Spinal cord (tissue), 10 donors: ENCODE results near the gene CREB5. TPM values are rescaled to one million over a fixed set of nuclear protein-coding genes. Genes with fewer than 3 reads are reported as not detected.

Experiments
- DNase-seq, 6 donors: peaks; one replicate each; pipeline versions ENCODE4 v3.0.0 to v3.0.0-alpha.2; 2013 to 2015; ENCODE audit warnings: low spot score in 6 of 6, low read depth in 4 of 6
- H3K27ac ChIP-seq: one replicate; pipeline ENCODE4 v1.5.1; 2013; ENCODE audit warnings: low read depth, low read length, control low read depth
- H3K27me3 ChIP-seq: one replicate; pipeline ENCODE4 v1.6.1; 2013; ENCODE audit warnings: low read length; ENCODE audit not compliant: control insufficient read depth, insufficient read depth
- H3K36me3 ChIP-seq: one replicate; pipeline ENCODE4 v1.6.1; 2013; ENCODE audit warnings: low read length; ENCODE audit not compliant: control insufficient read depth, insufficient read depth
- H3K4me1 ChIP-seq: one replicate; pipeline ENCODE4 v1.6.1; 2013; ENCODE audit warnings: low read length; ENCODE audit not compliant: control insufficient read depth, insufficient read depth
- H3K4me3 ChIP-seq: one replicate; pipeline ENCODE4 v1.5.1; 2013; ENCODE audit warnings: low read depth, low read length, control low read depth
- H3K9me3 ChIP-seq: one replicate; pipeline ENCODE4 v1.6.1; 2013; ENCODE audit warnings: low read length; ENCODE audit not compliant: control insufficient read depth, insufficient read depth
- WGBS: methylation state at CpG from one replicate; pipeline ENCODE4 v1.1.5; 2013; ENCODE audit warnings: missing lambda C conversion rate; ENCODE audit not compliant: insufficient coverage; 5-methylcytosine and 5-hydroxymethylcytosine counted together
- polyA plus RNA-seq, 2 donors: library from polyadenylated mRNA; unstranded; fragments of 120-200 nt; gene quantifications; one replicate each; pipeline ENCODE4 v1.2.1, GENCODE V29; 2013; ENCODE audit not compliant: insufficient read length in 2 of 2
- total RNA-seq, 2 donors: library from RNA; depleted of rRNA in 1 of 2; stranded (reverse); fragments of 120-200 nt in 1 of 2; fragments of >200 nt in 1 of 2; gene quantifications; one replicate each; pipeline versions ENCODE4 v1.2.3 to v1.2.4, GENCODE V29; 2013 to 2014
- donor health status: healthy.

Gene CREB5
- total and polyA plus RNA-seq, 4 donors = 15.3 to 34.3 (median 17.0) TPM

DNA sequence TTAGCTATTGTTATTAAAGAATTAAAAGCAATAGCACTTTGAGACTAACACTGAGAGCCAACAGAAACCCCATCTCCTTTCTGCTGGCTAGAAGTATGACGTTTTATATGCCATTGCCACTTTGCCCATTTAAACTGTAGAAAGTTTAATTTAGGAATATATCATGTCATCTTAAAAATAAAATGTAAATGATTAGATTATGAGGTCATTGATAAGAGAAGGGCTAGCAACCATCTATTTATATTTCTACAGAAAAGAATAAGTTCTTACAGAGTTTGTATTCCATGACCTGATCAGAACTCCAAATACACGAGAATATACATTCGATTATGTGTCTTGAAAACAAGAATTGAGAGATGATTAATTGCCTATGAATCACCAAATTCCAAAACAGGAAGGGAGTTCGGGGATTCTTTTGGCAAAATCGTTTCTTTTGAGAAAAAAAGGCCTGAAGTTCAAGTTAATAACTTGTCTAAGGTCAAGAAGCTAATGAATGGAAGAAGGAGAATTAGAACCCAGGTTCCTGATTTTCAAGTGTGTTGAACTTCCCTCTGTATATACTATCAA is 318.9 kb downstream of the CREB5 start:
- no peak for DNase-seq
- H3K27me3 ChIP-seq = no peaks in the 10 kb centered on the region
- H3K4me3 ChIP-seq = no peak overlapping the region
- no CpG with 5 or more reads among the region's 5 CpGs for WGBS
- no peaks in the 10 kb centered on the region for H3K36me3 ChIP-seq
- no peaks in the 10 kb centered on the region for H3K9me3 ChIP-seq
- peaks cover 15% of the 10 kb centered on the region for H3K4me1 ChIP-seq
- H3K27ac ChIP-seq = peak overlapping the region; percentile 76

DNA sequence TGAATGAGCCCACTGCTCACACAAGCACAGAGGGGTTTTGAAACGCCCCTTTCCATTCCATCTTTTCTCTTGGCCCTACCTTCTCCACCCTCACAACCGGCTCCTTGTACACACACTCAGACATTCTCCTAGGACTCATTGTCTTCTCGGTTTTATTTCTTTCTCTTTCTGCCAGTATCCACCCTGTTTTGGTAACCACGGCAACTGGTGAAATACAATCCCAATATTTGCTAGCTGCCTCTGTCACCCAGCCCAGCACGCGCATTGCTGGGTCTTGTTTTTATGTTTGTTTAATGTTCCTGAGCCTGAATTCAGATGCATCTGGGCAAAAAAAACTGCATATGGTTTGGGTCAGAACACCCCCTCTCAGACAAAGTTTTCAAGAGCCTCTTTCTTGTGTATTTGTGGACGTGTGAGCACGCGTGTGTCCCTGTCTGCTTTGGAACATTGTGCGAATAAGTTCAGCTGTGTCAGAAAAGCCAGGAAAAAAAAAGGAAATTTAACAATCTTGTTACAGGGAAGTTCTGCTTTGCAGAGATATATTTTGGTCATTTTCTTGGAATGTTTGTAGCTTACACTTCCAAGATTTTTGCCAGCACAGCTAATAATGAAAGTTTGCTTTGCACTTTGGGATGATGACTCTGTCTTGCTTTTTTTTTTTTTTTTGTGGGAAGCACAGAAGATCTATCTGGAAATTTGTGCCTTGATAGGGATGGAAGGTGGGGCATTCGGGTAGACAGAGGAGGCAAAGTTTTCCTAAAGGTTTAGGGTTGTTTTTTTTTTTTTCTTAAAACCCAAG is 320.0 kb downstream of the CREB5 start:
- H3K4me3 ChIP-seq = peak overlapping the region; percentile 16
- peak overlapping the region; percentile 76 for H3K27ac ChIP-seq
- H3K27me3 ChIP-seq = no peaks in the 10 kb centered on the region
- DNase-seq = peak in 3 of 6 donors; percentile 70 to 90 (median 90)
- WGBS = 24% methylated on average over 6 of the region's 11 CpGs
- no peaks in the 10 kb centered on the region for H3K36me3 ChIP-seq
- no peaks in the 10 kb centered on the region for H3K9me3 ChIP-seq
- H3K4me1 ChIP-seq = peaks cover 15% of the 10 kb centered on the region

DNA sequence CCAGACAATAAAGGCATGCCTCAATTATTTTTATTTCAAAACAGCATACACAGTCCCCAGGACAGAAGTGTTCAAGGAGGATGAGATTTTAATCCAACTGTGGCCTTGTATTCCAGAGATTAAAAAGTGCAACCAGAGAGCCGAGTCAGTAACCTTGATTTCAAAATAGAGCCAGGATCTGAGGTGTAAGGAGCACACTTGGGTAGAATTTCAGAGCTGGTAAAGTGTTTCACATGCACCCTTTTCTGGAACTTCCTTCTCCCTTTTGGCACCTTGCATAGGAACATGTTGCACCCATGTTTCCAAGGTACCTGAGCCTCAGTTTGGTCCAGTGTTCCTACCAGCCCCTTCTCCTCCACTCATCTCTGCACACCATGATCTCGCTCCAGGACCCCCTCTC is 320.7 kb downstream of the CREB5 start:
- Histone ChIP-seq H3K4me1 (peaks cover 15% of the 10 kb centered on the region), H3K27ac (peak overlapping the region; percentile 76)
- WGBS = 80% methylated on average over 2 of the region's 2 CpGs

DNA sequence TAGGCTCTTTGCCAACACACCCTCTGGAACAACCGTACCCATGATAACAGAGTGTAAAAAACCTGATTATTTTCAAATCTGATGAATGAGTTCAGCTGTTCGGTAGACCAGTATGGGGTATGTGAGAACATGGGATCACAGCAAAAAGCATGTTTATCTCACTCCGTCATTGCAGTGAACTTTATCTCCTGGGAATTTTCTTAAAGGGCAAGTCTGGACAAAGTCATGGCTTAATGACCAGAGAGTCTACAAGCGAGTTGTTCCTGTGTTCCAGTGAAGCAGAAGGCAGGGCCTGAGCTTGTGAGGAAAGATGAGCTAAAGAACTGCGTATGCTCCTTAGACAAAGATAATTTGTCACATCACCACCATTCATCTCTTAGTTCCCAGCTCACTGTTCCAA is 326.1 kb downstream of the CREB5 start:
- 79% methylated on average over 3 of the region's 5 CpGs for WGBS
- DNase-seq = no peak
- Histone ChIP-seq H3K27ac (no peak overlapping the region), H3K36me3 (no peaks in the 10 kb centered on the region), H3K27me3 (no peaks in the 10 kb centered on the region), H3K9me3 (no peaks in the 10 kb centered on the region), H3K4me1 (peaks cover 2% of the 10 kb centered on the region), H3K4me3 (no peak overlapping the region)

More for the DNA sequence above, 320.7 kb downstream of the CREB5 start:
- no peaks in the 10 kb centered on the region for H3K27me3 ChIP-seq
- peak in 1 of 6 donors; percentile 60 for DNase-seq
- no peaks in the 10 kb centered on the region for H3K36me3 ChIP-seq
- H3K9me3 ChIP-seq = no peaks in the 10 kb centered on the region
- H3K4me3 ChIP-seq = no peak overlapping the region

DNA sequence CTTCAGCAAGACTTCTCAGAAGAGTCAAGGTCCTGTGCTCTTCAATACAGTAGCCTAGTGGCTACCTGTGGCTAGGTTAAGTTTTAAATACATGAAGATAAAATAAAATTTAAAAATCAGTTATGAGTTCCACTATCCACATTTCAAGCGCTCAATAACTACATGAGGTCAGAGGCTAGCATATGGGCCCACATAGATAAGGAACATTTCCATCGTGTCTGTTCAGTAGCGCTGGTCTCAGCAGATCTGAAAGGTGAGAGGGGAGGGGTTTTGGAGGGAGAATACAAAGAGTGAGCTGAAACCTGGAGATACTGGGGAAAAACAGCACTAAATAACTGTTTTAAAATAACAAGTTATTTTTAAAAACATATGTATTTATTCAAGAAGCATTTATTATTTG is 326.8 kb downstream of the CREB5 start:
- DNase-seq = no peak
- Histone ChIP-seq H3K4me1 (no peaks in the 10 kb centered on the region), H3K9me3 (no peaks in the 10 kb centered on the region), H3K27ac (no peak overlapping the region), H3K36me3 (no peaks in the 10 kb centered on the region), H3K4me3 (no peak overlapping the region), H3K27me3 (no peaks in the 10 kb centered on the region)
- no CpG with 5 or more reads among the region's 3 CpGs for WGBS

DNA sequence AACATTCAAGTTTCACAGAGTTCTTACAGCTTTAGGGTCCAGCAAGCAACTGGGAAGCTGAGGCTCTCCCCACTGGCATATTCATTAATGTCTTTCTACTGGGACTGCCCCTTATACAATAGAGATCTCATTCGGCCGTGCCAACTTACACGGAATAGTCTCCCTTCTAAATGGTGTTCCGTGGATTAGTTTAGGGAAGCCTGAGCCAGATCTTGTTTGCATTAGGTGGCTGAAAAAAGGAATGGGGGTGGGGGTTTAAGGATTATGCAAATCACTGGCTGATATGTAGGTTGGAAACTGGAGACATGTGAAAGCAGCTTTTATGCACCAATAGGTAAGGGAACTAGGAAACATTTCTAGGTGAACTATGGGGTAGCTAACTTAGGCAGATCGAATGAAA is 327.5 kb downstream of the CREB5 start:
- H3K27ac ChIP-seq = peak overlapping the region; percentile 17

DNA sequence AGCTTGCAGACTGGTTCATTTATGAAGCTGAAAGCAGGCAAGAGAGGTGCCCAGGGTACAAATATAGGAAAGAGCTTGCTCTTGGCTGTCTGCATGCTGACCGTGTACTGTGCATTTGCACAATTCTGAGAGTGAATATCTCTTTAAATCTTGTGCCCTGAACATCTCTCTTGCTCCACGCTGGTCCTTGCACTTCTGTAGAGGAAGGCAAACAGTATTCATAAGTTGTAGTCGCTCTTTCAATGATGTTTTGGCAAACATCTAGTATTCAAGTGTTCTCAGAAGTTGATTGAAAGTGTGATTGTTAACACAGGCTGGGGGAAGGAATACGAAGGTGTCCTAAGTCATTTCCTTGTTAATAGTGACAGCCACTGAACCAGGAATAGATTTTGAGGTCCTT is 332.6 kb downstream of the CREB5 start:
- Histone ChIP-seq H3K4me1 (peaks cover 18% of the 10 kb centered on the region), H3K9me3 (no peaks in the 10 kb centered on the region), H3K36me3 (no peaks in the 10 kb centered on the region), H3K27ac (no peak overlapping the region), H3K4me3 (no peak overlapping the region), H3K27me3 (no peaks in the 10 kb centered on the region)
- 53% methylated on average over 2 of the region's 4 CpGs for WGBS
- no peak for DNase-seq

More for the DNA sequence above, 327.5 kb downstream of the CREB5 start:
- no peaks in the 10 kb centered on the region for H3K4me1 ChIP-seq
- no peaks in the 10 kb centered on the region for H3K9me3 ChIP-seq
- 13% methylated on average over 2 of the region's 5 CpGs for WGBS
- no peaks in the 10 kb centered on the region for H3K36me3 ChIP-seq
- DNase-seq = peak in 2 of 6 donors; percentile 69 to 81
- H3K4me3 ChIP-seq = no peak overlapping the region
- H3K27me3 ChIP-seq = no peaks in the 10 kb centered on the region

DNA sequence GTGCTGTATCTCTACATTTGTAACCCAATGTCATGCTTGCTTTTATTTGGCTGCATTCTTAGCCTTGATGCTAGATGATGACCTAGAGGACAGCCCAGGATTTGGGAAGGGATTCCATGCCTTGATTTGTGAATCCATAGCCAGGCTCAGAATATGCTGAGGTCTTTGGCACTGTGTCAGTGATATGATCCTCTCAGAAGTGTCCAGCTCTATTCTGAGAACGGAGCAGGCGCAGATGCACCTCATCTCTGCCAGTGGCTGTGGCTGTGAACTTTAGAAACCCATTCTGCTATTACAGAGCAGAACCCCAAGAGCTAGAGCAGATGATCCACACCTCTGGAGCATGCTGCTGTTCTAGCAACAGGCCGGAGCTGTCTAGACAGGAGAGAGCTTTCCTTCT is 333.0 kb downstream of the CREB5 start:
- Histone ChIP-seq H3K36me3 (no peaks in the 10 kb centered on the region), H3K27me3 (no peaks in the 10 kb centered on the region), H3K4me1 (peaks cover 18% of the 10 kb centered on the region), H3K9me3 (no peaks in the 10 kb centered on the region), H3K4me3 (no peak overlapping the region), H3K27ac (no peak overlapping the region)
- WGBS = 88% methylated on average over 2 of the region's 3 CpGs
- no peak for DNase-seq

DNA sequence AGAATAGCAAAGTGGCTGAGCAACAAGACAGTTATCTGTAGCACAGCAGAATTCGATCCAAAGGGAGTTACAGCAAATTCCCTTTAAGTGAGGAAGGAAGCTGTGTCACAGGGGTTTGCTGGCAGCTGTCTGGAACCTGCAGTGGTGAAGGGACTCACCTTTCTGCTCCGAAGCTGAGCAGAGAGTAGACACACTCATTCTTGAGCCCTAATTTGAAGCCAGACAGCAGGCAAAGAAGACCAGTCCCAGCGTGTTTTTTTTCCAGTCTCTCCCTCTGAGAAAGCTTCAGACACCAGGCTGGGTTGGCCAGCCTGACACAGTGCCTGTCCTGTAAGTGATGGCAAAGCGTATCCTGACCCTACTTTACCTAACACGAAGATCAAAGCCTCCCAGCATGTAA is 335.1 kb downstream of the CREB5 start:
- WGBS = 44% methylated on average over 5 of the region's 5 CpGs
- H3K4me1 ChIP-seq = peaks cover 18% of the 10 kb centered on the region

DNA sequence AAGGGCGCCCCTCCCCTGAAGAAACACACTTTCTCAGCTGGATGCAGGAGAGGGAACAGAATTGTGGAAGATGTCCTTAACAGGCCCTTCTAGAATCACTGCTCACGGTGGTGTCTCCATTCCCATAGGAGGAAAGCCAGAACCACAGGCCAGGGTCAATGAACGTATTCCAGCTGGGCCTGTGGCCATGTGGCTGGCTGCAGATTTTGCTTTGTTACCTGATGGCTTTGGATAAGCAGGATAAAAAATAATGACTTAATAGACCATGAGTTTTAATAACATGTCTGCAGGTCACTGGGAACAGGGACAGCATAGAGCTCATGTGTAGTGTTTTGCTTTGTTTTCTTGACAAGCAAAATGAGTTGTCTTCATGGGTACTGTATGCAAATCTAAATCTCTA is 335.5 kb downstream of the CREB5 start:
- Histone ChIP-seq H3K27me3 (no peaks in the 10 kb centered on the region), H3K4me1 (peaks cover 18% of the 10 kb centered on the region), H3K36me3 (no peaks in the 10 kb centered on the region), H3K4me3 (no peak overlapping the region), H3K9me3 (no peaks in the 10 kb centered on the region), H3K27ac (peak overlapping the region; percentile 26)
- WGBS = 44% methylated on average over 2 of the region's 3 CpGs
- DNase-seq = no peak

More for the DNA sequence above, 335.1 kb downstream of the CREB5 start:
- H3K27ac ChIP-seq = peak overlapping the region; percentile 20
- H3K36me3 ChIP-seq = no peaks in the 10 kb centered on the region
- H3K27me3 ChIP-seq = no peaks in the 10 kb centered on the region
- peak in 1 of 6 donors; percentile 44 for DNase-seq
- H3K9me3 ChIP-seq = no peaks in the 10 kb centered on the region
- H3K4me3 ChIP-seq = no peak overlapping the region
